D721Med (cell line): ENCODE data around the gene BICC1.

Experiments used
- DNase-seq: peaks from one replicate; pipeline ENCODE4 v3.0.0; 2011; ENCODE audit warnings: low spot score; ENCODE audit not compliant: insufficient read length
- FAIRE-seq: peaks from 2 replicates; lab custom pipeline; 2011; peaks lifted over from hg19 to GRCh38; lab: Jason Lieb, UNC
- TF ChIP-seq, protein P1 (sequence below): IDR thresholded peaks from 2 replicates; pipeline ENCODE4 v1.5.1; 2012; ENCODE audit warnings: mild to moderate bottlenecking, control low read depth; ENCODE audit not compliant: insufficient read depth; ENCODE audit errors: missing control alignments

The BICC1 gene

DNA sequence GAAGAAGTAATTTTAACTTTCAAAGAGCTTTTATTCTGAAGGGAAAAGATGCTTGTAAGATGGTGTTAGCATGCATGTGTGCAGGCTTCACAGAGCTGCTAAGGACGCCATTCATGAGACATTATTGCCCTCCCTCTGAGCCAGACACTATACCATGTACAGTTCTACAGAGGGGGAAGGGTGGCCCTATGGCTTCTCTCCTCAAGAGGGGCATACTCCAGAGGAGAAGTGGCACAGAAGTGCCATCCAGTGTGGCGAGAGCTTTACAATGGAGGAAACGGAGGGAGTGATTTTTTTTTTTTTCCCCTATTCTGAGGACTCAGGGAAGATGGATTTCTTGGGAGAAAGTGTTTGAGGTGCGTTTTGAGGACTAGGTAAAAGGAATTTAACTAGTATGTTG lies 119.5 kb downstream of the BICC1 start:
- no peak for DNase-seq
- FAIRE-seq: no peak
- TF ChIP-seq, protein P1, sequence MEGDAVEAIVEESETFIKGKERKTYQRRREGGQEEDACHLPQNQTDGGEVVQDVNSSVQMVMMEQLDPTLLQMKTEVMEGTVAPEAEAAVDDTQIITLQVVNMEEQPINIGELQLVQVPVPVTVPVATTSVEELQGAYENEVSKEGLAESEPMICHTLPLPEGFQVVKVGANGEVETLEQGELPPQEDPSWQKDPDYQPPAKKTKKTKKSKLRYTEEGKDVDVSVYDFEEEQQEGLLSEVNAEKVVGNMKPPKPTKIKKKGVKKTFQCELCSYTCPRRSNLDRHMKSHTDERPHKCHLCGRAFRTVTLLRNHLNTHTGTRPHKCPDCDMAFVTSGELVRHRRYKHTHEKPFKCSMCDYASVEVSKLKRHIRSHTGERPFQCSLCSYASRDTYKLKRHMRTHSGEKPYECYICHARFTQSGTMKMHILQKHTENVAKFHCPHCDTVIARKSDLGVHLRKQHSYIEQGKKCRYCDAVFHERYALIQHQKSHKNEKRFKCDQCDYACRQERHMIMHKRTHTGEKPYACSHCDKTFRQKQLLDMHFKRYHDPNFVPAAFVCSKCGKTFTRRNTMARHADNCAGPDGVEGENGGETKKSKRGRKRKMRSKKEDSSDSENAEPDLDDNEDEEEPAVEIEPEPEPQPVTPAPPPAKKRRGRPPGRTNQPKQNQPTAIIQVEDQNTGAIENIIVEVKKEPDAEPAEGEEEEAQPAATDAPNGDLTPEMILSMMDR: no peak

DNA sequence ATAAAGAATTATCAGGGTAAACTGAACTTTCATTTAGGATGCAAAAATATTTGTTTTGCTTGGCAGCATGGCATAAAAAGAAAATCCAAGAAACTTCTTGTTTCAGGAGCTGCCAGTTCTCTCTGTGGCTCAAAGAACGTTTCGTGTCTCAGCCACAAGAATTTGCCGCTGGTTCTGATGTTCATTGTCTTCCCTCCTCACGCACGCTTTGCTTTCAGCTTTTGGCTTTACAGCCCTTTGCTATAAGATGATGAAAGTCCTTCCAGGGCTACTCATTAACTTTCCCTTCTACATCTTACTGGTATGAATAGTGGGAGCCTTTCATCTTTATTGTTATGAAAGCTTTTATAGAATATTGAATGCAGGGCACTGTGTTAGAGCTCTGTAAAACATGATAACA lies 124.7 kb downstream of the BICC1 start:
- DNase-seq: no peak
- FAIRE-seq: no peak
- TF ChIP-seq, protein P1: no peak

DNA sequence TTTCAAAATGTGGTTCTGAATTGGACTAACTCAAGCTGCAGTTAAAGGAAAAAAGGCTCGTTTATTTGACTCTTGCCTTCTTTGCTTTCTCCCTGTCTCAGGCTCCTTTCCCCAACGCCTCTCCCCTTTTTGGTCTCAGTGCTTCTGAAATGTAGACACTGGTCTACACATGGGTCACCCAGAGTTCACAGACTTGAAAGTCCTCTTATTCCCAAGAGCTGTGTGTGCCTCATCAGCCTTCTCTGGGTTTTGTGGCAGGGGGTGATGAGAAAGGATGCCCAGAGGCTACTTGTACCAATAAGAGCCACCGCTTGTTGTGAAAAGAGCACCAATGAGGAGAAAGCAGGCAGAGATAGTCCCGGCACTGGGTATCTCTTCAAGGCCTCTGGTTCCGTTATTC lies 125.7 kb downstream of the BICC1 start:
- no peak for DNase-seq
- no peak for FAIRE-seq
- TF ChIP-seq, protein P1: no peak

DNA sequence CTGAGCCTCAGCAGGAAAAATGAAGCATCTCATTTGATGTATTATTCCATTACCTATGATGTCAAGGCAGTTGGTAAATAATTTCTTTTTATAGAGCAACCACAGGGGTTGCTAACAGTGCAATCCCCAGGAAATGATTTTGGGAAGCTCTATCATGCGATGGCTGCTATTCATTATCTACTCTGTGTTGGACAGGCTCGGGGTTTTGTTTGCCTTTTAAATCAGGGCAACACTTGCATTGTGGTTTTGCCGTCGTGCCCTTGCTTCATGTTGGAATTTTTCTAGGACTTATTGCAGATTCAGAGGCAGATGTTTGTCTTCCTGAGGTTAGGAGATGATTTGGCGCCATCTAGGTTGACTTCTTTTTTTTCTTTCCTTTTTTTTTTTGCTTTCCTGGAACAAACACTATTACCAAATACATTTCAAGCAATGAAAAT lies 128.4 kb downstream of the BICC1 start:
- DNase-seq: no peak

DNA sequence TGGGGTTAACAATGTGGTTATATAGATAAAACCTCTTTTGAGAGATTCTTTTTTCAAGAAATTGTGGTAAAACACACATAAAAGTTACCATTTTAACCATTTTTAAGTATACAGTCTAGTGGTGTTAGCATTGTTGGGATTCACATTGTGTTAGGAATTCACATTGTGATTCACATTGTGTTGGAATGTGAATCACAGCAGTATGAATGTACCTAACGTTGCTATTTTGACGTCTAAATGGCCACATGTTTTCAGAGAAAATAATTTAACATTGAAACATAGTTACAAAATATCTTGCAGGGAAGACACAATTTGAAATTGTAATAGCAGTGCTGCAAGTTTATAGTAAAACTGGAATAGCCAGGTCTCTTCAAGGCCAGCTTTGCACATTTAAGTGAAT lies 129.0 kb downstream of the BICC1 start:
- TF ChIP-seq, protein P1: no peak
- FAIRE-seq (no peak), DNase-seq (no peak)

More for the DNA sequence above, 128.4 kb downstream of the BICC1 start:
- FAIRE-seq: no peak
- TF ChIP-seq, protein P1: peak; percentile 47

DNA sequence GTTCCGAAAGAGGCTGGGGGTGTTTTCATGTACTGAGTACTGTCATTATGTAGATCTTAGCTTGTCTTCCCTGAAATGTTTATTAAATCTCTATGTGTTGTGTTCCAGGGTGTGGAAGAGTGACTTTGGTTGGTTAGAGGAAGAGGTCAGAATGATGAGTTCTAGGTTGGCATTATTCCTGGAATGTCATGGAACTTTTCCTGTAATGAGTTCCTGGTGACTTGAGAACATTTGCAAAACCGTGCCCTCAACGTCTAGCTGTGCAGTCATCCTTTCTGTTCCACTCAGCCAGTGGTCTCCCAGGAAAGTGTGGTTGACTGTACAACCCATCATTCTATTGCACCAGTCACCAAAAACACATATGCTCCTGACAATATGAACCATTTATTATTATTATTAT lies 129.6 kb downstream of the BICC1 start:
- TF ChIP-seq, protein P1: no peak
- FAIRE-seq: no peak
- no peak for DNase-seq

DNA sequence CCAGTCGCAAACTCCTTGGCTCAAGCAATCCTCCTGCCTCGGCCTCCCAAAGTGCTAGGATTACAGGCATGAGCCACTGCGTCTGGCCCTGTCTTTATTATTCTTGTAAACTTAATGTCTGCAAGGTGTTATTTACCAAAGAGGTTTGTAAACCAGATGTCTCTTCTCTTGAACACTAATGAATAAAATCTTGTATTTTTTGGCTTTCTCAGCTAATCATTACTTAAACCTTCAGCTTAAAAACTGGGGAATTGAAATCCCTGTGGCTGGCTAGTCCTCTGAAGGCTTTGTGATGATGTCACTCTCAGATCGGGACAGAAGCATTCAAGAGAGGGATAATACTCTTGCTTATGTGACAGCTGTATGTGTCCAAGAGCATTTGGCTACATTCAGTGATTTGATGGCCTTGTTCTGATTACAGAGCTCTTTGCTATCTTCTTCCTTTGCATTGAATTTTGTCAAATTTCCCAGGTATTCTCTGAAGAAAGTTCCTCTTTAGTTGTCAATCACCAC lies 130.3 kb downstream of the BICC1 start:
- DNase-seq: peak; percentile 18
- FAIRE-seq: peak; percentile 91
- TF ChIP-seq, protein P1: no peak
